Ishikawa (cell line): Measurements from ENCODE around the gene RAPGEF2.

Experiments
- CEBPB ChIP-seq: IDR thresholded peaks from 2 replicates; pipeline ENCODE4 v1.6.1; 2012
- CREB1 ChIP-seq: IDR thresholded peaks from 2 replicates; pipeline ENCODE4 v1.6.1; 2012; ENCODE audit warnings: low read depth
- EGR1 ChIP-seq: IDR thresholded peaks from 2 replicates; pipeline ENCODE4 v1.6.1; 2012
- EP300 ChIP-seq: IDR thresholded peaks from 2 replicates; pipeline ENCODE4 v1.6.1; 2012; ENCODE audit warnings: borderline replicate concordance
- FOXM1 ChIP-seq: IDR thresholded peaks from 2 replicates; pipeline ENCODE4 v1.6.1; 2012; ENCODE audit warnings: low read depth, borderline replicate concordance
- NFIC ChIP-seq: IDR thresholded peaks from 2 replicates; pipeline ENCODE4 v1.6.1; 2012
- RAD21 ChIP-seq: IDR thresholded peaks from 2 replicates; pipeline ENCODE4 v1.6.1; 2012; ENCODE audit warnings: low read depth
- TAF1 ChIP-seq: IDR thresholded peaks from 2 replicates; pipeline ENCODE4 v1.6.1; 2012; ENCODE audit warnings: low read depth, mild to moderate bottlenecking
- TCF12 ChIP-seq: IDR thresholded peaks from 2 replicates; pipeline ENCODE4 v1.6.1; 2012; ENCODE audit warnings: low read depth
- TEAD4 ChIP-seq: IDR thresholded peaks from 2 replicates; pipeline ENCODE4 v1.6.1; 2012
- YY1 ChIP-seq: IDR thresholded peaks from 2 replicates; pipeline ENCODE4 v1.6.1; 2012; ENCODE audit warnings: low read depth
- ZBTB7A ChIP-seq: IDR thresholded peaks from 2 replicates; pipeline ENCODE4 v1.6.1; 2012; ENCODE audit warnings: low read depth
- TF ChIP-seq, protein P1 (sequence below): IDR thresholded peaks from 2 replicates; pipeline ENCODE4 v1.6.1; 2012; ENCODE audit warnings: low read depth, mild to moderate bottlenecking
- TF ChIP-seq, protein P2 (sequence below): IDR thresholded peaks from 2 replicates; pipeline ENCODE4 v1.6.1; 2012
- TF ChIP-seq, protein P3 (sequence below): IDR thresholded peaks from 2 replicates; pipeline ENCODE4 v1.6.1; 2012

Gene RAPGEF2

DNA sequence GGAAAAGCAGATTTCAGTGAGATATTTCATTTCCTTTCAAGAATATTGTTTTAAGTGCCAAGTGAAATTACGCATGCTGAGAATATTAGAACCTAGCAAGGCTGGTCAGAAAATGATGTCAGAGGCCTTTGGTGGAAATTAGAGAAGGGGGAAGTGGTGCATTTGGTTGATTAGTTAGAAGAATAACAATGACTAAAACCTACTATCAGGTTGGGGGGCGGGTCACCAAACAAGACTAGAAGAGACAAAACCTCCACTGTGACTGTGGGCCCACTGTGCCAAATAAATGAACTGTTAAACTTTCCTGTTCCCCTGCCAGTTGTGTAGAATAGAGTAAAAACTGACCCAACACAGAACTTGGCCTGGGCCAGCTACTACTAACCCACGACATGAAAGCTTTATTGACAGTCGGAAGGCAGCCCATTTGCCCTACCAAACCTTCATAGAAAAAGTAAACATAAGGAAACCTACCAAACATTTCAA lies 2.9 kb downstream of the RAPGEF2 start:
- TF ChIP-seq EP300 (no peak), EGR1 (no peak), RAD21 (no peak), CEBPB (no peak), TAF1 (no peak)
- TF ChIP-seq, protein P1, sequence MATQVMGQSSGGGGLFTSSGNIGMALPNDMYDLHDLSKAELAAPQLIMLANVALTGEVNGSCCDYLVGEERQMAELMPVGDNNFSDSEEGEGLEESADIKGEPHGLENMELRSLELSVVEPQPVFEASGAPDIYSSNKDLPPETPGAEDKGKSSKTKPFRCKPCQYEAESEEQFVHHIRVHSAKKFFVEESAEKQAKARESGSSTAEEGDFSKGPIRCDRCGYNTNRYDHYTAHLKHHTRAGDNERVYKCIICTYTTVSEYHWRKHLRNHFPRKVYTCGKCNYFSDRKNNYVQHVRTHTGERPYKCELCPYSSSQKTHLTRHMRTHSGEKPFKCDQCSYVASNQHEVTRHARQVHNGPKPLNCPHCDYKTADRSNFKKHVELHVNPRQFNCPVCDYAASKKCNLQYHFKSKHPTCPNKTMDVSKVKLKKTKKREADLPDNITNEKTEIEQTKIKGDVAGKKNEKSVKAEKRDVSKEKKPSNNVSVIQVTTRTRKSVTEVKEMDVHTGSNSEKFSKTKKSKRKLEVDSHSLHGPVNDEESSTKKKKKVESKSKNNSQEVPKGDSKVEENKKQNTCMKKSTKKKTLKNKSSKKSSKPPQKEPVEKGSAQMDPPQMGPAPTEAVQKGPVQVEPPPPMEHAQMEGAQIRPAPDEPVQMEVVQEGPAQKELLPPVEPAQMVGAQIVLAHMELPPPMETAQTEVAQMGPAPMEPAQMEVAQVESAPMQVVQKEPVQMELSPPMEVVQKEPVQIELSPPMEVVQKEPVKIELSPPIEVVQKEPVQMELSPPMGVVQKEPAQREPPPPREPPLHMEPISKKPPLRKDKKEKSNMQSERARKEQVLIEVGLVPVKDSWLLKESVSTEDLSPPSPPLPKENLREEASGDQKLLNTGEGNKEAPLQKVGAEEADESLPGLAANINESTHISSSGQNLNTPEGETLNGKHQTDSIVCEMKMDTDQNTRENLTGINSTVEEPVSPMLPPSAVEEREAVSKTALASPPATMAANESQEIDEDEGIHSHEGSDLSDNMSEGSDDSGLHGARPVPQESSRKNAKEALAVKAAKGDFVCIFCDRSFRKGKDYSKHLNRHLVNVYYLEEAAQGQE = no peak
- TF ChIP-seq, protein P2, sequence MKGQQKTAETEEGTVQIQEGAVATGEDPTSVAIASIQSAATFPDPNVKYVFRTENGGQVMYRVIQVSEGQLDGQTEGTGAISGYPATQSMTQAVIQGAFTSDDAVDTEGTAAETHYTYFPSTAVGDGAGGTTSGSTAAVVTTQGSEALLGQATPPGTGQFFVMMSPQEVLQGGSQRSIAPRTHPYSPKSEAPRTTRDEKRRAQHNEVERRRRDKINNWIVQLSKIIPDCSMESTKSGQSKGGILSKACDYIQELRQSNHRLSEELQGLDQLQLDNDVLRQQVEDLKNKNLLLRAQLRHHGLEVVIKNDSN = no peak

DNA sequence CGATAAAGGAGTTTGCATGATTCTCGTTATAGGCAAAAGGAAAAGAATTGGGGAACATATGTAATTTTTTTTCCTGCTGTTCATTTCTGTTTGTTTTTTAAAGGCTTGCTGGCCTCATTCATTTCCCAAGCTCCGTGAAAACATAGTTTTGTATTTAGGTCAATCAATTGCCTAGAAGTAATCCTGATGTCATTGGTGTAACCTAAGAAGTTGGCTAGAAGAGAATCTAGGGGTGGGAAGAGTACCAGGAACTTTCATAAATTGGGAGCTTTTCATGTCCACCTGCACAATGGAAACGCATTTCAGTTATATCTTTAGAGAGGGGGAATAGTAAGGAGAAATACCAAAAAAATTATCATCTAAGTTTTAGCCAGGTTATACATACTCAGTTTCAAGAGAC lies 3.8 kb downstream of the RAPGEF2 start:
- no peak for TF ChIP-seq YY1
- TF ChIP-seq, protein P2 = no peak

DNA sequence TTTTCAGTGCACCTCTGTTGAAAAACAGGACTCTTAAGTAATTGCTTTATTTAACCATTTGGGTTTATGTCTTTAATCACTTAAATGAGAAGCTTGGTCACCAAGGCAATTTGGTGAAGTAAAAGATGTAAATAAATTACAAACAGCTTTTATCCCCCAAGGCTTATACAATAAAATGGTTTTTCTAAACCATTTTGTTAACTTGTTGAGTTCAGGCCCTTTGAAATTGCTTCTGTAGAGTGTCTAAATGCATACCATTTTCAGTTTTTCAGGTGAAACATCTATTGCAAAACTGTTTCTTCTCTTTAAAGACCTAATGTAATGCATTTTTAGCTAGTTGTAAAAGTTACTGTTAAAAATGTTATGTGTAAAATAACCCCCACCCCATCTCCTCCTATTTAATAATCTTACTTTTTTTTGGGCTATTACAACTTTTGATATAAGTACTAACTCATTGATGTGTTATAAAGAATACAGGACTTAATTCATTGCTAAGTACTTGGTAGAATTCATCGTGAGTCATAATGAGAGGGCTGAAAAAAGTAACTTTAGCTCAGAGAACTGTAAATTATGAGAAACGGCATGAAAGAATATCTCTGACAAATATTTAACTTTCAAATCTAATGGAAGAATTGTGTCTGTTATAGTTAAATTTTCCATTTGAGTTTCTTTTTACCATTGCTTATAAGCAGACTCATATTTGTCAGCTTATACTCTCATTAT lies 4.5 kb downstream of the RAPGEF2 start:
- TF ChIP-seq ZBTB7A = no peak
- TF ChIP-seq FOXM1 = no peak
- TF ChIP-seq, protein P3, sequence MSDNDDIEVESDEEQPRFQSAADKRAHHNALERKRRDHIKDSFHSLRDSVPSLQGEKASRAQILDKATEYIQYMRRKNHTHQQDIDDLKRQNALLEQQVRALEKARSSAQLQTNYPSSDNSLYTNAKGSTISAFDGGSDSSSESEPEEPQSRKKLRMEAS = no peak
- TF ChIP-seq YY1 = no peak

DNA sequence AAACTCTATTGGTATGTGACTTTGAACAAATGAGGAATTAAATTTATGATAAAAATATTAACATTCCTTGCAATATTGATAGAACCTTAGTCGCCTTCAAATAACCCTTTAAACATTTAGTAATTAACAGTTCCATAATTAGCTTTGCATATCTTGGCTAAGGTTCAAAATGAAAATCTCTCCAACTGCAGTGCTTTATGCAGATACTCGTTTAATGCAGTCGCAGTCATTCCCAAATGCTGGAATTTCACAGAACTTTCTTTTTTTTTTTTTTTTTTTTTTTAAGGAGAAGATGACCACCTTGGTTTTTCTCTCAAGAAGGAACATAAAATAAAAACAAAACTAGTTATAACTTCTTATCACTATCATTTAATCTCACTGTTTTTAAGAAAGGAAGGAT lies 5.2 kb downstream of the RAPGEF2 start:
- TF ChIP-seq CEBPB = no peak
- TF ChIP-seq NFIC = no peak

DNA sequence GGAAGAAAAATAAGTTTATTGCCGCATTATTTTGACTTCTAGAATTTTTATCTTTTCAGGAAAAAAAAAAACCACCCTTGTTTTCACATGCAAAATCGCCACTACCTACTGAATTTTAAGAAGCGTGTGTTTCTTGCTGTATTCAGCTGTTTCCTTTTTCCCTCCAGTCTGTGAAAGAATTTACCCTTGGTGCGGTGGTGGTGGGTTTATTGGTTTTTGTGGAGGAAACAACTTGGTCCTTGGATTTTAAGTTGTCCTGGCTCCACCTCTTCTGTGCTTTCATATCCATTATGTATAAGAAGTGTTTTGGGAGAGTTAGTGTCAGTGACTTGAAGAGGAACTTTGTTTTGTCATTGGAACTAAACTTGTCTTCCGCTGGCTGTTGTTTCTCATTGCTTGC lies 8.1 kb downstream of the RAPGEF2 start:
- no peak for TF ChIP-seq CREB1
- TF ChIP-seq, protein P2 = no peak
- no peak for TF ChIP-seq FOXM1
- no peak for TF ChIP-seq ZBTB7A
- TF ChIP-seq YY1 = no peak
- TF ChIP-seq, protein P3 = no peak
- TF ChIP-seq NFIC = no peak
- no peak for TF ChIP-seq RAD21
- TF ChIP-seq TEAD4 = no peak
- no peak for TF ChIP-seq EP300
- TF ChIP-seq TCF12 = no peak
- TF ChIP-seq CEBPB = no peak
- TF ChIP-seq, protein P1 = no peak
- TF ChIP-seq EGR1 = no peak
- no peak for TF ChIP-seq TAF1

DNA sequence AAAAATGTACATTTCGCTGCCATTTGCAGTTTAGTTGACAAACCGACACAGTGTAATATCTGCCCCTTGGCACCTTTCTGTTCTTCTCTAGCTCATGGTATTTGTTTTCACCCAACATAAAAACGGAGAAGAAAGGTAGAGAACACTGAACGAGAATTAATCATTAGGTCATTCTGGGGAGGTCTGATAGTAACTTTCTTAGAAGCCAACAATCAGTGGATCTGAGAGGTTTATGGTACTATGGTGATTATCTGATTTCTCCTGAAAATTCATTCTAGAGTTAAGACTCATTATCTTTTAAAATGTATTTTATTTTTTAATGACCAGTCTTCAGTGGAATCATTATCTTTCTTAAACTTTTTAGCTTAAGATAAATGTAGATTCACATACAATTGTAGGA lies 8.5 kb downstream of the RAPGEF2 start:
- no peak for TF ChIP-seq TCF12
- TF ChIP-seq, protein P2 = no peak
- TF ChIP-seq, protein P3 = no peak
- TF ChIP-seq NFIC = no peak
- no peak for TF ChIP-seq TAF1
- TF ChIP-seq EGR1 = no peak
